DMS114 treated with DMSO at 0.1 percent for 48 hours (cell line): ENCODE results near the gene HEXIM2.
"Not testable (repeated sequence)": the region's sequence is repeated elsewhere in the genome, so short reads cannot be mapped to it uniquely, and the experiment has no call there.

ENCODE experiments used
- DNase-seq: peaks from one replicate; lab custom pipeline; 2025; ENCODE audit not compliant: unreplicated experiment; lab: John Stamatoyannopoulos, UW

The HEXIM2 gene, protein sequence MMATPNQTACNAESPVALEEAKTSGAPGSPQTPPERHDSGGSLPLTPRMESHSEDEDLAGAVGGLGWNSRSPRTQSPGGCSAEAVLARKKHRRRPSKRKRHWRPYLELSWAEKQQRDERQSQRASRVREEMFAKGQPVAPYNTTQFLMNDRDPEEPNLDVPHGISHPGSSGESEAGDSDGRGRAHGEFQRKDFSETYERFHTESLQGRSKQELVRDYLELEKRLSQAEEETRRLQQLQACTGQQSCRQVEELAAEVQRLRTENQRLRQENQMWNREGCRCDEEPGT

DNA sequence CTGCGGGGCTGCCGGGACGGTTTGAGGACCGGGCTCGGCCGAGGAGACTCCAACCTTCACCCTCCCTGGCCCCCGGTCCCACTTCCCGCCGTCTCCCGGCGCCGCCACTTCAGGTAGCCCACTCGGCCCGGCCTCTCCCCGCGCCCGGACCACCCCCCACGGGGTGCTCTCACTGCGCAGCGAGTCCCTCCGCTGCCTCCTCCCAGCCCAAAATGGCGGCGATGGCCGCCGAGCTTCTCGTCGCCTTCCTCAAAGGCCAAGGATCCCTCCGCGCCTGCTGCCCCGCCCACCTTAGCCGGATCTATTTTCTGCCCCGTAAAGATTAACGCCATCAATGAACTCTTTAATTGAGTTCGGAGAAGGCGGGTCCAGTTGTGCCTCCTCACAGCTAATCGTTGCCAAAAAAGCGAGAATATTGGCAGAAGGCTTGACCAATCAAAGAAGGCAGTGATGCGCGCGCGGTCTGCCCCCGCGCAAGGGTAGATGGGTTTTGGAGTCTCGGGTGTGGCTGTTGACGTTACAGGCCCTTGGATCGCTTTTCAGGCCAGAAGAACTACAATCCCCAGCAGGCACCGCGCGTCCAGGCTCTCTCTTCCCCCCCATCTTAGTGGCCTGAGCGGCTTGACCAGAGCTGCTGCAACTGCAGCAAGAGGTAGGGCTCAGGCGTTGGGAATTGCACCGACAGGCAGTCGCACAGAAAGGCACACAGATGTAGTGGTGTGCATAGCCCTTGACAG, at the start of gene HEXIM2:
TSS of gene HEXIM2 (plus strand) at position 588 of the 737 bp plus-strand sequence. CDS start 919 bp downstream, outside the sequence.
- peak; percentile 99 for DNase-seq

DNA sequence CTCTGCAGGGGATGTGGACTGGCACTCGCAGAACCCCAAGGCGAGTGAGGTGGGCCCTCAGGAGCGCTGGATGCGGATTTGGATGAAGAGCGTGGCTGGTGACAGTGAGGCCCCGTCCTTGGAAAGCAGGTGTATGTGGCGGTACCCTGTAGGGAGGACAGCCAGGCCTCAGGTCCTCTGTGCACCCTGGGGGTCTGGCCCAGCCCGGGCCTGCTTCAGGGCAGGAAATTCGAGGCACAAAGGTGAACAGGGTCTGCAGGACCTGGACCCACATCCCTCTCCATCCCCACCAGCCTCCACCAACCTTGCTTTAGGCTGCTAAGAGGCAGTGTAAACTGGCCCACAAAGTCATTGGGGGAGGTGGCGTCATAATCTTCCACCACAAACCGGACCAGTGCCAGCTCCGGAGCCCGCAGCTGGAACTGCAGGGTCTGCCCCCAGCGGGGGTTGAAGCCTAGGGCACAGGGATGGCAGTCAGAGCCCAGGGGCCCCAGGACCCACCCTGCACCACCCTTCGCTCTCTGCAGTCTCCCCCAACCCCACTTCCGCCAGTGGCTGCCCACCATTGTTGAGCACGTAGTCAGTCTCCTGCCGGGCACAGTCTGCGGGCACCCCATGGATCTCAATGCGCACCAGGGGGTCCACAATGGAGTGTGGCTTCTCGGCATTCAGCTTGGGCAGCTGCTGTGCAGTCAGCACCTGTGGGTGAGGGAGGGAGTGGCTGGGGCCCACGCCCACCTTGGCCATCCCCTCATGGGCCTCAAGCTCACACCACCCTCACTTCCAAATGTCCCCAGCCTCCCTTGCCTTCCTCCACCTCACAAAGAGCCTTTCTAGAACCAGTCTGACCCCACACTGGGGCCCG, 48.9 kb upstream of the HEXIM2 start:
- no peak for DNase-seq

DNA sequence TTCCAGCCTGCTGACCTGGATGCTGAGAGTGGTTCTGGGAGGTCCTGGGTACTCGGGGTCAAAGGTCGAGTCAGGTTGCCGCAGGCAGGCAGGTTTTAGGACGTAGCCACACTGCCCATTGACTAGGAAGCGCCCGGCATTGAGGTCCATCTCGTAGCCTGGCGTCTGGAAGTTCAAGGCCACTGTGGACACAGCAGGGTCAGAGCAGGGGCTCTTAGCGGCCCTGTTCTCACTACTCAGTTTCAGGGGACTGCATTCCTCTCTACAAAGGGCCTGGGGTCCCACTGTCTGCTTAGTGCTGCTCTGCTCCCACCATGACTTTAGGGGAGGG, 48.3 kb upstream of the HEXIM2 start:
- DNase-seq, result no peak

DNA sequence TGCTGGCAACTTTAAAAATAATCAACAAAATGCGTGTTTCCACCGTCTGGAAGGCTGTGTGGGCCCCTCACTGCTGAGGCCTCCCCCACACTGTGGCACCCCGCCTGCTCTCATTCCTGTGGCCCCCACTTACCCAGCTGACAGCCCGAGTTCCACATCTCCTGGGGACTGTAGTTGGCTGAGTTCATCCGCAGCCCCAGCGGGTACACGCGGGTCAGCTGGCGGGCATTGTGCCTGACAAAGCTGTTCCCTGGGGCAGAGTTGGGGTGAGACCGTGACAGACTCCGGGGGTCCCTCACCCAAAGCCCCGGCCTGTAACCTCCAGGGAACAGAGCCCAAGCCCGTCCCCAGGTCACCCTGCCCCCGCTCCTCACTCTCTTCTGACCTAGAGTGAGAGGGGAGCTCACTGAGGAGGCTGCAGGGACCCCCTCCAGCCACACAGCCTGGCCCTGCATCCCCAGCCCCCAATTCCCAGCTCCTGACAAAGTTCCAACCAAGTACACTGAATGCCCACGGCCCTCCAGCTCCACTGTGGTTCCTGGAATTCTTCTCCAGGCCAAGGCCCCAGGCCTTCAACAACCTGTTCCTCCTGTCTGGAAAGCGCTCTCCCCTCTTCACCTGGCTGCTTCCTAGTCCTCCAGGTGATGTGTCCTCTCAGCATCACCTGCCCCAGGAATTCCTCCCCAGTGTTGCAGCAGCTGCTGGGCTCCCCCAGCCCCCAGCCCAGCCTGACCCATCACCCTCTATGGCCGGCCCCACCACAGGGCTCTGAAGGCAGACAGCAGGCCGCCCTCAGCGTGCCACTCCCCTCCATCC, 47.4 kb upstream of the HEXIM2 start:
- DNase-seq, result no peak

DNA sequence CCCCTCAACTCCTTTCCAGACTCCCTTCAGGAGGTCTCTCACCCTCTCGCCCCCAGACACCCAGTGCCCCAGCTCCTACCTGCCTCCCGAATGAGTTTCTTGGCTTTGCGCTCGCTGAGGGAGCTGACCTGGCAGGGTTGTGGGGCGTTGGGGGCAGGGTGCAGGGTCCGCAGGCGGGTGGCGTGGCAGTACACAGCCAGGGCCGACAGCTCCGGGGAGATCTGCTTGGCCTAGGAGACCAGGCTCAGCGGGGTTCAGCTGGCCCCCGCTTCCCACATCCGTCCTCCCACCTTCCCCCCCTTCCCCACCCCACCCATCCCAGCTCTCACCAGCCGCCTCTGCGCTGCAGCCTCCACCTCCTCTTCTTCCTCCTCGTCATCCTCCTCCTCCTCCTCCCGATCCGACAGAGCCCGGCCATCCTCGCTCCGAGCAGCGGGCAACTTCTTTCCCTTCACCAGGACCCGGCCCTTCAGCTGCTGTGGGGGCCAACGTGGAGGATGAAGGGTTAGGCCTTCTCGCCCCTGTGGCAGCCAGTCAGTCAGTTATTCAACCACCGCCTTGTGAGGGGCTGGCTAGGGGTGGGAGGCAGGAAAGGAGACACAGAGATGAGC, 46.6 kb upstream of the HEXIM2 start:
- DNase-seq, result no peak

DNA sequence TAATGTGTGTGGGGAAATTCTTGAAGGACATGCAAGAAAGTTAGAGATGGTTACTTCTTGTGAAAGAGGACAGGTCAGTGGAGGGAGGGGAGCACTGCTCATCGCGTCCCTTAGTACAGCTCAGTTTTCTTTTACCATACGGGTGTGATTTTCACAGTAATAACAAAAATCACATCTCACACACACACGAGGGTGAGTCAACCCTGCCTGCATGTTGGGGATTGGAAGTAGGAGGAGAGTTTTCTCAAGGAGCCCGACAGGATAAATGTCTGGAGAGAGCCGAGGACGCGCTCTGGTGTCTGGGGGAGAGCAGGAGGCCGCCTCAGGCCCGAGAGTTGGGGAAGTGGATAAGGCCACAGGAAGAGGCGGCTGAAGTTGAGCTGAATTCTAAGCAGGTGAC, 45.8 kb upstream of the HEXIM2 start:
- no peak for DNase-seq

DNA sequence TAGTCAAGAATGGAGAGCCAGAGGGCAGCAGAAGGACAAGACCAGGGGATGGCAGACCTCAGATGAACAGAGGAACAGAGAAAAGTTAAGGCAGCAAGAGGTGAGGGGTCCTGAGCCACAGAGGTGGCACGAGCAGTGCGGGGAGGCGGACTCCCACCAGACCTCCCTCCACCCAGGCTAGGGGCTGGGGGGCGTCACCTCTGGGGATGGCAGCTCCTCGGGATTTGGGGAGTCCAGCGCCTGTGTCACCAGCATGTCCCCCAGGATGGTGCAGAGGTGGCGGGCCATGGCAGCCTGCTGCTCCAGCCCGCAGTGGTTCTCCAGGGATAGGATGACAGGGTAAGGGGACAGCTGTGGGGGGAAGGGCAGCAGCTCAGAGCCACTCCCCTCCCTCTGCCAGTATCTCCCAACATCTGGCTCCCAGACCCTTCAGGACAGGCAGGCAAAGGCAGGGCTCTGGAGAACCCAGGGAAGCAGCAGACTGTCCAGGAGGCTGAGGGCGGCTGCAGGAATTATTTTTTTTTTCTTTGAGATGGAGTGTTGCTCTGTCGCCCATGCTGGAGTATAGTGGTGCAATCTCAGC, 45.1 kb upstream of the HEXIM2 start:
- no peak for DNase-seq

DNA sequence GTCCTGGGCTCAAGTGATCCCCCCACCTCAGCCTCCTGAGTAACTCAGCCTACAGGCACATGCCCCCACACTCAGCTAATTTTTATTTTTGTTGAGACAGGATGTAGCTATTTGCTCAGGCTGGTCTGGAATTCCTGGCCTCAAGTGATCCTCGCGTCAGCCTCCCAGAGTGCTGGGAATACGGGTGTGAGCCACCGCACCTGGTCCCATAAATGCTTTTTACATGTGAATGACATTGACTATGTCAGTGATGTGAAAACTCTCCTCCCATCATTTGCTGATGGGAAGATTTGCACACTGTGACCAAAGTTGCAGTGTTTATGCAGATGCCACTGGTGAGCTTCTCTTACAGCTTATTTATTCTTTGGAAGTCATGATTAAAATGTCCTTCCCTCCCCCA, 44.3 kb upstream of the HEXIM2 start:
- DNase-seq, result no peak

DNA sequence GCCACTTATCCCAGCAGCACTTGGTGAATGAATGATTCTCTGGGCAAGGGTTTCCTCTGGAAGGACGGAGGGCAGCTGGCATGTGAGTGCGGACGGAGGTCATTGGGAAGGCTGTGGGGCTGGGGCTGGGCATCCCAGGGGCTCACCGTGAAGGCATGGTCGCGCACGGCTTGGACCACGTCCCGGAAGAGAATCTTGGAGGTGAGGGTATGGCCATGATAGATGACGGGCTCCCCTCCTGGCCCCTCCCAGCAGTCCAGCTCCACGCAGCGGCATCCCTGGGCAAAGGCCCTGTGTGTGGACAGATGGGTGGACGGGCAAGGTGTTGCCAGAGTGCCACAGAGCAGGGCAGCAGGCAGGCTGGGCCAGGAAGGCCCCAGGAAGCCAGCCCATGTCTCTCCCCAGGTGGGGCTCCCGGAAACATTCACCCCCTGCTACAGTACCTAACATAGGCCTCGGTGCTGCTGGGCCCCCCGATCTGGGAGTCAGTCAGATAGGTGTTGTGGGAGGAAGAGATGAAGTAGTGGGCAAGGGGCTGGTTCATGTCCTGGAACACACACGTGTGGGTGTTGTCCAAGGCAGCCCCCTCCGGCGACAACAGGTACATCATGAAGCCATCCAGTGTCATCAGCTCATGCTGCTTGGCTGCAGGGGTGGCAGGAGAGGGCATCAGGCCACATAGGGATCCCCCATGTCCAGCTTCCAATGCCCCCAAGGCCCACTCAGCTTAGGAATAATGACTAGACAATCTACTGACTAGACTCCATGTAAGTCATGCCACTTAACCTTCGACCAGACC, 43.6 kb upstream of the HEXIM2 start:
- DNase-seq, result no peak

DNA sequence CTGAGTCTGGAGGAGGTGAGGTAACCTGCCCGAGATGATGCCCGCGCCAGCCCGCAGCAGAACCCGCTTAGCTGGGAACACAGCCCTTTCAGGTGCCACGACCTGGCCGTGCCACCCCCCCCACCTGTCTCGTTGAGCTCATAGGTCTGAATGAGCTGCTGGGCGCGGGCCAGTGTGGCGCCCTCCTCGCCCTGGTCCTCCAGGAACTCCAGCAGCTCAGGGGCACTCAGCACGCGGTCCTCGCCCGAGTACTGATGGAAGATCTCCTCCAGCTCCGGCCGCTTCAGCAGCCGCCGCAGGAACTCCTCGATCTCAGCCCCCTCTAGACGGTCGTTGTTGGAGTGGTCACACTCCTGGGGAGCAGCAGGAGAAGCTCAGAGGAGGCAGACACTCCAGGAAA, 43.0 kb upstream of the HEXIM2 start:
- no peak for DNase-seq

DNA sequence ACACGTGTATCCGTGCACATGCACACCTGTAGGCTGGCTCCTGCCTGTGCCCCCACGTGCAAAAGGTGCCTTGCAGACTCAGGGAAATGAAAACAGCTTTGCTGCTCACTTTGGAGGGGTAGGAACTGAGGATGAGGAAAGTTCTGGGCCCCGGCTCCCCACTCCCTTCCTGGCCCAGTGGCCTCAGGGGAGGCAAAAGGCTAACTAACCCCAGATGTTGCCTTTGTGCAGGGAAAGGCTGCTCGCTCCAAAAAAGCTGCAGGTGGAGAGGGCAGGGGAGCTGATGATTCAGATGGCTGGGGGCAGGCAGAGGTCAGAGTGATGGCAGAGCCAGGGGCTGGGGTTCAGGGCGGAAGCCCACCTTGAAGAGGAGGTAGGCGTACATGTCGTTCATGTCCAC, 41.7 kb upstream of the HEXIM2 start:
- no peak for DNase-seq

DNA sequence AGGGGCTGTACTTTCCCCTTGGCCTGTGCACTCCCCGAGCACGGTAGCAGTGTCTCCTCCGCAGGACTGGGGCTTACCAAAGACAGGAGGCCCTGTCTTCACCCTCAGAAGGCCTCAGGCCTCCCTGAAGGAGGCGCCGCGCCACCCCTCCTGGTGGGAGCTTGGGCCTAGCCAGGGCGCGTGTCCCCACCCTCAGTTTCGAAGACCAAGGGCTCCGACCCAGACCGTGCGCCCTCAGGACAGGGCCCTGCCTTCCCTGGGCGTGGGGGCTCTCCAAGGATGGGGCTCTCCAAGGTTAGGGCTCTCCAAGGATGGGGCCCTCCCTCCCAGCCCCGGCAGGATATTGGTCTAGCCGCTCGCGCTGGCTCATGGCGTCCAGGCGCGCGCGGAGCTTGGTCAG, 41.1 kb upstream of the HEXIM2 start:
- DNase-seq, result no peak

DNA sequence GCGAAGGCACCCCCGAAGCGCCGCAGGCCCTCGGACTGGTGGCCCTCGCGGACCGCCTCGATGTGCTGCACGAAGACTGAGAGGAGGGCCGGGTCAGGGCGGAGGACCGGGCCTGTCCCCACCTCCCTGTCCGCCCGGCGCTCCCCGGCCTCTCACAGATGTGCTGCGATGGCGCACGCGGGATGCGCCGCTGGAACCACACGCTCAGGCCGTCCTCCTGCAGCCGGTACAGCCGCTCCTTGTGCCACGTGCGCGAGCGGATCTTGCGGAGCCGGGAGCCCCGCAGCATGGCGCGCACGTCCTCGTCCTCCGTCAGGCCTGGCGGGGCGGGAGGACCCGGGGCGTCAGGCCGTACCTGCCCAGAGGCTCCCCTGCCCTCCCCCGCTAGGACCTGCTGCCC, 40.6 kb upstream of the HEXIM2 start:
- DNase-seq, result no peak

DNA sequence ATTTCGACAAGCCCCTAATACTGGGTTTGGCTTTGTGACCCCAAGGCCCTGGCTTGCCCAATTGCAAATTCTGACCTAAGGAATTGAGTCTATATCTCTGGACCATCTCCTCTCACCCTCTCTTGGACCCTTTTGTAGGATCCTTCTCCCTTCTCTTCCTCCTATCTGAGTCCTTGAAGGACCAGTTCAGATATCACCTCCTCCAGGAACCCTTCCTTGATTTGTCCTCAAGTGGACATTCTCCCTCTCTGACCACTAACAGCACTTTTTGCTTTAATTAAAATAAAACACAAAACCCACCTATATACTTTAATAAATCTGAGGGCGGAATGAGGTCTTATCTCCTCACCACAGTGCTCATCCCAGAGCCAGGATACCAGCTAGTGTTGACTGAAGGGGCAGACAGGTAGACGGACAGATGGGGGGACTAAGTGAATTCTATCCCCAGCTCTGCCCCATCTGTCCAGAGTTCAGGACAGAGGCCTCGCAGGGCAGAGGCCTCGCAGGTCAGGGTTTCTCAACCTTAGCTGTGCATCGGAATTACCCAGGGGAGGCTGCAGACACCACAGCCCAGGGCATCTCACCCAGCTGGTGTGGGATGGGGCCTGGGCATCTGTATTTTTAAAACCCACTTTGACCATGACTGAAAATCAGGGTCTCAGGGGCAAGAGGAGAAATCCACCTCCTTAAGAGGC, 38.5 kb upstream of the HEXIM2 start:
- no peak for DNase-seq

DNA sequence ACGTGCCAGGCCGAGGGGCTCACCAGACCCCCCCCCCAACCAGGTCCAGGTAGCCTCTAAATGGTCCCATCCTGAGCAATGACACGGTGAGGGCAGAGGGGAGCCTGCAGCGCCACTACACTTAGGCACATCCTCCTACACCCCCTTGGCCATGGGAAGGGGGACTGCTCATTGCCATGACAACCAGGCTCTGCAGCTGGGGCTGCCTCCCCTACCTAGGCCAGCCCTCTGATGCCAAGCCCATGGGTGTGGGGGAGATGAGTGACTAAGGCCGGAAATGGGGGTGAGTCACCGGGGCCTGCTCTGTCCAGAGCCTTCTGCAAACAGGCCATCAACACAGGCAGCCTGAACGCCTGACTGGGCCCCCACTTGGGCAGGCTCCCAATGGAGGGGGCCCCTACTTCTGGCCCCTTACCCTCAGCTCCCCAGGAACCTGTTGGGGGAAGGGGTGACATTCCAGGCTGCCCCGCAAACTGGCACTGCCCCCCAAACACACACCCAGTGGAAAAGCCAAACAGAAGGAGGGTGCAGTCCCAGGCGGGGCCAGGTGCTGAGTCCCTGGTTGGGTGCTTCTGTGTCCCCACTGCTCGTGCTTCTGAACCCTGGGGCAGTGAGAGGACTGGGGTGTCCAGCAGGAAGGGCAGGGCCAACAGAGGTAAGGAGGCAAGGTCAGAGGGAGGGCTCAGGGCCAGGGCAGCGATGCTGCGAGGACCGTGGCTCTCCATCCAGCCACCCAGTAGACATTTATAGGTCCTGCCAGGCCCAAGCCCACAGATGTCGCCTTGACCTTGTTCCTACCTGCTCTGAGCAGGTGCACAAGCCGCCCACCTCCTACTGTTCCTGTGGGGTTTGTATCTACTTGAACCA, 37.5 kb upstream of the HEXIM2 start:
- no peak for DNase-seq

DNA sequence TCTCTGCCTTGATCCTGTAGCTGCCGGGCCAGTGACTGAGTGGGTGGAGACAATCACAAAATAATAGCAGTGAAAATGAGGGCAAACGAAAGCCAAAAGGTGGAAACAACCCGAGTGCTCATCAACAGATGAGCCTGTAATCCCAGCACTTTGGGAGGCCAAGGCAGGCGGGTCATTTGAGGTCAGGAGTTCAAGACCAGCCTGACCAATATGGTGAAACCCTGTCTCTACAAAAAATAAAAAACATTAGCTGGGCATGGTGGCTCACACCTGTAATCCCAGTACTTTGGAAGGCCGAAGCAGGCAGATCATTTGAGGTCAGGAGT, 36.9 kb upstream of the HEXIM2 start:
- DNase-seq, result not testable (repeated sequence)

DNA sequence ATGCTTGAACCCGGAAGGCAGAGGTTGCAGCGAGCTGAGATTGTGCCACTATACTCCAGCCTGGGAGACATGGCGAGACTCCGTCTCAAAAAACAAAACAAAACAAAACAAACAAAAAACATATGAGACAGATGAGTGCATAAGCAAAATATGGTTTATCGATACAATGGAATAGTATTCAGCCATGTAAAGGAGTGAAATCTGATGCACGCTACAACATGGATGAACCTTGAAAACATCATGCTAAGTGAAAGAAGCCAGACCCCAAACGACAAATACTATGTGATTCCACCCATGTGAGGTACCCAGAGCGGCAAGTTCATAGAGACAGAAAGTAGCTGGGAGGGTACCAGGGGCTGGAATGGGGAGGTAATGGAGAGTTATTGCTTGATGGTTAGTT, 36.2 kb upstream of the HEXIM2 start:
- no peak for DNase-seq

DNA sequence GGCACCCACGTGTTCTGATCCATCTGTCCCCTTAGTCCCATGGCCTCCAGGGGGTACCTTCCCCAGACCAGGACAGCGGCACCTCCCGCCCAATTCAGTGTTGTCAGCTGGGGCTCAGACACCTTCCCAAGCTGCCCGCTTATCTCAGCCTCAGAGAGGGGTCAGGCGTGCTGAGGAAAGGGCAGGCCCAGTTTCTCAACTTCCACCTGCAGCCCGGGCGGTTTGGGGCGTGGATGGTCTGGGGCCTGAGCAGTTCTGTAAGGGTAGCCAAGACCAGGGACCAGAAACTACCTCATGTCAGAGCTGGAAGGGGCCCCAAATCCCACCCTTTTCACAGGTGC, 34.5 kb upstream of the HEXIM2 start:
- DNase-seq, result no peak
